GM23338 (cell line): ENCODE measurements around the gene ZSCAN31. TPM values are rescaled to one million over a fixed set of nuclear protein-coding genes. Genes with fewer than 3 reads are reported as not detected.

Experiments
- ATAC-seq: fragments of 200-7000 bp; cut with Tn5 transposase; 3 replicates; pipeline ENCODE4 v1.9.1; 2020
- DNase-seq: peaks from one replicate; pipeline ENCODE4 v3.0.0-alpha.2; 2015; ENCODE audit warnings: low spot score
- H2AFZ ChIP-seq: fragments of 200-600 bp; sonication (generic); 2 replicates; pipeline ENCODE4 v1.8.0; 2016; ENCODE audit warnings: antibody characterized with exemption, mild to moderate bottlenecking, moderate library complexity
- H3F3A ChIP-seq: fragments of 200-600 bp; sonication (generic); replicated peaks from 2 replicates; pipeline ENCODE4 v1.8.0; 2017; ENCODE audit warnings: antibody characterized with exemption, mixed run types, low read depth
- H3K27ac ChIP-seq: fragments of 200-600 bp; sonication (generic); 2 replicates; pipeline ENCODE4 v1.6.1; 2016; ENCODE audit warnings: low read depth
- H3K27me3 ChIP-seq: fragments of 200-600 bp; sonication (generic); 2 replicates; pipeline ENCODE4 v1.8.0; 2016; ENCODE audit warnings: mild to moderate bottlenecking, mixed run types, moderate library complexity; ENCODE audit not compliant: insufficient read depth
- H3K36me3 ChIP-seq: fragments of 200-600 bp; sonication (generic); 2 replicates; pipeline ENCODE4 v1.8.0; 2016; ENCODE audit warnings: mild to moderate bottlenecking; ENCODE audit not compliant: insufficient read depth
- H3K4me1 ChIP-seq: fragments of 200-600 bp; sonication (generic); 2 replicates; pipeline ENCODE4 v1.8.0; 2016; ENCODE audit warnings: mild to moderate bottlenecking, moderate library complexity; ENCODE audit not compliant: insufficient read depth
- H3K4me2 ChIP-seq: fragments of 200-600 bp; sonication (generic); 2 replicates; pipeline ENCODE4 v1.7.1; 2017; ENCODE audit warnings: mixed run types
- H3K4me3 ChIP-seq: fragments of 200-600 bp; sonication (generic); 2 replicates; pipeline ENCODE4 v1.6.1; 2016; ENCODE audit warnings: mixed run types
- H3K79me2 ChIP-seq: fragments of 200-600 bp; sonication (generic); replicated peaks from 2 replicates; pipeline ENCODE4 v1.8.0; 2017; ENCODE audit warnings: mild to moderate bottlenecking; ENCODE audit not compliant: insufficient read depth
- H3K9me2 ChIP-seq: fragments of 200-600 bp; sonication (generic); 2 replicates; pipeline ENCODE4 v1.8.0; 2017; ENCODE audit not compliant: insufficient read depth
- H4K20me1 ChIP-seq: fragments of 200-600 bp; sonication (generic); replicated peaks from 2 replicates; pipeline ENCODE4 v1.8.0; 2017; ENCODE audit warnings: mild to moderate bottlenecking; ENCODE audit not compliant: insufficient read depth
- H3K27ac Mint-ChIP-seq: 2 replicates; pipeline ENCODE4 v1.8.0; 2020; ENCODE audit warnings: inconsistent platforms, mild to moderate bottlenecking, moderate library complexity, mixed read lengths
- H3K27me3 Mint-ChIP-seq: 3 replicates; pipeline ENCODE4 v1.8.0; 2022; ENCODE audit warnings: low read depth, mild to moderate bottlenecking, moderate library complexity, mixed read lengths, inconsistent platforms; ENCODE audit not compliant: insufficient read depth, poor library complexity
- H3K36me3 Mint-ChIP-seq: 3 replicates; pipeline ENCODE4 v1.8.0; 2021; ENCODE audit warnings: low read depth, mild to moderate bottlenecking, inconsistent platforms, moderate library complexity, mixed read lengths
- H3K4me1 Mint-ChIP-seq: 3 replicates; pipeline ENCODE4 v1.8.0; 2020; ENCODE audit warnings: mild to moderate bottlenecking, inconsistent platforms, mixed read lengths
- H3K4me3 Mint-ChIP-seq: 3 replicates; pipeline ENCODE4 v1.8.0; 2021; ENCODE audit warnings: moderate library complexity, mild to moderate bottlenecking, inconsistent platforms, mixed read lengths
- H3K9me3 Mint-ChIP-seq: 3 replicates; pipeline ENCODE4 v1.8.0; 2020; ENCODE audit warnings: moderate library complexity, mild to moderate bottlenecking, inconsistent platforms, mixed read lengths
- CREB1 ChIP-seq: fragments of 250-450 bp; sonication (Bioruptor Pico); IDR thresholded peaks from 2 replicates; pipeline ENCODE4 v1.5.0; 2020; ENCODE audit warnings: low read depth, mild to moderate bottlenecking, moderate library complexity
- CTCF ChIP-seq, 2 experiments: fragments of 200-600 bp in 1 of 2; sonication (generic) in 1 of 2; conservative IDR thresholded peaks; 2 replicates each; pipeline versions ENCODE4 v1.5.1 to v1.6.1; 2016 to 2017; ENCODE audit warnings: antibody characterized with exemption in 2 of 2, low read depth in 2 of 2, mild to moderate bottlenecking in 2 of 2, moderate library complexity in 1 of 2
- STAT1 ChIP-seq: IDR thresholded peaks from one replicate; pipeline ENCODE4 v1.6.1; 2016; ENCODE audit warnings: antibody characterized with exemption; ENCODE audit not compliant: unreplicated experiment
- polyA plus RNA-seq: library from polyadenylated mRNA; unstranded; fragments of >200 nt; fragmentation: Nextera tagmentation; extraction: Ambion mirVana; gene quantifications from 2 replicates; pipeline ENCODE4 v1.2.1, GENCODE V29; 2016
- small RNA-seq: library from RNA; depleted of rRNA; stranded (forward); fragments of <200 nt; gene quantifications from one replicate; pipeline ENCODE3, GENCODE V24; 2014; ENCODE audit warnings: low replicate concordance
- total RNA-seq: library from RNA; depleted of rRNA; stranded (reverse); fragments of >200 nt; shearing (Covaris generic); gene quantifications from 2 replicates; pipeline ENCODE4 v1.2.3, GENCODE V29; 2014; rRNA removed

The ZSCAN31 gene
- total and polyA plus RNA-seq, 2 experiments from 2014 or later: 3.1 to 4.7 TPM

GRCh38 chr6:28274888-28275287, 61.1 kb downstream of the ZSCAN31 start:
- H3K4me2 ChIP-seq: no peak overlapping the region
- H3K9me2 ChIP-seq: no peaks in the 10 kb centered on the region
- no peaks in the 10 kb centered on the region; the same call in 1 of the 2 replicates for H3K36me3 ChIP-seq
- no peak overlapping the region for H3K27ac ChIP-seq
- H3K4me1 Mint-ChIP-seq: no peaks in the 10 kb centered on the region
- ATAC-seq: no peak
- no peaks in the 10 kb centered on the region for H3K27me3 Mint-ChIP-seq
- H3K9me3 Mint-ChIP-seq: no peaks in the 10 kb centered on the region
- H3K79me2 ChIP-seq: no peaks in the 10 kb centered on the region; the same call in 1 of the 2 replicates
- H3F3A ChIP-seq: no peaks in the 10 kb centered on the region
- no peak overlapping the region for H3K4me3 ChIP-seq
- no peak overlapping the region for H3K27ac Mint-ChIP-seq
- H3K36me3 Mint-ChIP-seq: peaks cover 32% of the 10 kb centered on the region
- no peak for DNase-seq
- H4K20me1 ChIP-seq: no peaks in the 10 kb centered on the region; the same call in 1 of the 2 replicates
- no peak overlapping the region for H2AFZ ChIP-seq
- H3K27me3 ChIP-seq: no peaks in the 10 kb centered on the region
- no peak overlapping the region for H3K4me3 Mint-ChIP-seq
- no peak for TF ChIP-seq CREB1 (CRISPR knock-in tag)
- no peak for TF ChIP-seq CTCF (conservative IDR thresholded peaks at IDR 0.05; ENCODE audit: low read depth in 2 of 2)
- TF ChIP-seq STAT1: no peak
- no peaks in the 10 kb centered on the region for H3K4me1 ChIP-seq

Small RNA genes within 50 kb of the gene (small RNA-seq; reads per million reads assigned to genes)
- not detected for gene AL021997.1
- not detected for gene AL021997.2

Other genes with a start within 250 kb of the ZSCAN31 start
- 4.7 and 10.3 TPM in 2 replicates for gene ZSCAN16, start 211.5 kb downstream of the ZSCAN31 start, total RNA-seq
- gene ZSCAN16, start 211.5 kb downstream of the ZSCAN31 start, polyA plus RNA-seq: 9.2 and 12.9 TPM in 2 replicates
- 21.3 and 22.6 TPM in 2 replicates for gene ZKSCAN8, start 194.3 kb downstream of the ZSCAN31 start, total RNA-seq
- gene ZKSCAN8, start 194.3 kb downstream of the ZSCAN31 start, polyA plus RNA-seq: 4.0 and 4.2 TPM in 2 replicates
- gene ZSCAN9, start 110.9 kb downstream of the ZSCAN31 start, total RNA-seq: 10.9 and 11.9 TPM in 2 replicates
- gene ZSCAN9, start 110.9 kb downstream of the ZSCAN31 start, polyA plus RNA-seq: 10.0 and 10.9 TPM in 2 replicates
- gene ZKSCAN4, start 83.9 kb downstream of the ZSCAN31 start, total RNA-seq: 5.7 and 5.9 TPM in 2 replicates
- 2.8 and 3.1 TPM in 2 replicates for gene ZKSCAN4, start 83.9 kb downstream of the ZSCAN31 start, polyA plus RNA-seq
- gene NKAPL, start 76.9 kb downstream of the ZSCAN31 start, total RNA-seq: 0.16 and 1.6 TPM in 2 replicates
- 2.9 and 3.2 TPM in 2 replicates for gene NKAPL, start 76.9 kb downstream of the ZSCAN31 start, polyA plus RNA-seq
- gene ZSCAN26, start 69.0 kb downstream of the ZSCAN31 start, total RNA-seq: 10.2 and 13.0 TPM in 2 replicates
- 3.5 and 6.5 TPM in 2 replicates for gene ZSCAN26, start 69.0 kb downstream of the ZSCAN31 start, polyA plus RNA-seq
- gene PGBD1, start 54.6 kb downstream of the ZSCAN31 start, total RNA-seq: 8.4 and 10.5 TPM in 2 replicates
- 6.0 and 7.5 TPM in 2 replicates for gene PGBD1, start 54.6 kb downstream of the ZSCAN31 start, polyA plus RNA-seq
- gene ZKSCAN3, start 13.8 kb upstream of the ZSCAN31 start, total RNA-seq: 4.3 and 7.6 TPM in 2 replicates
- 2.8 and 3.0 TPM in 2 replicates for gene ZKSCAN3, start 13.8 kb upstream of the ZSCAN31 start, polyA plus RNA-seq
- gene ZSCAN12, start 63.6 kb upstream of the ZSCAN31 start, total RNA-seq: 5.7 and 7.3 TPM in 2 replicates
- gene ZSCAN12, start 63.6 kb upstream of the ZSCAN31 start, polyA plus RNA-seq: 1.9 and 2.0 TPM in 2 replicates
- gene ZSCAN23, start 107.3 kb upstream of the ZSCAN31 start, total RNA-seq: 3.1 and 7.8 TPM in 2 replicates
- gene ZSCAN23, start 107.3 kb upstream of the ZSCAN31 start, polyA plus RNA-seq: 0.30 and 1.9 TPM in 2 replicates
- not detected in 2 replicates for gene GPX6, start 179.6 kb upstream of the ZSCAN31 start, total RNA-seq
- gene GPX6, start 179.6 kb upstream of the ZSCAN31 start, polyA plus RNA-seq: not detected in 2 replicates
- gene GPX5, start 189.7 kb upstream of the ZSCAN31 start, total RNA-seq: not detected in 2 replicates
- 0.14 TPM in 1 of 2 replicates, not detected in the other for gene GPX5, start 189.7 kb upstream of the ZSCAN31 start, polyA plus RNA-seq